GM19025 (cell line): Measurements from ENCODE around the gene CABLES1.
"Not testable (repeated sequence)": the region's sequence is repeated elsewhere in the genome, so short reads cannot be mapped to it uniquely, and the experiment has no call there.

Source experiments
- ATAC-seq: cut with Tn5 transposase; IDR thresholded peaks from one replicate; pipeline ENCODE4 v1.9.1; 2021; ENCODE audit warnings: mild to moderate bottlenecking, low read depth, moderate library complexity; ENCODE audit not compliant: unreplicated experiment

Gene CABLES1

GRCh38 chr18:23141104-23141999 is 6.1 kb downstream of the CABLES1 start:
- ATAC-seq = no peak

GRCh38 chr18:23142251-23142929 is 7.1 kb downstream of the CABLES1 start:
- ATAC-seq = no peak

DNA sequence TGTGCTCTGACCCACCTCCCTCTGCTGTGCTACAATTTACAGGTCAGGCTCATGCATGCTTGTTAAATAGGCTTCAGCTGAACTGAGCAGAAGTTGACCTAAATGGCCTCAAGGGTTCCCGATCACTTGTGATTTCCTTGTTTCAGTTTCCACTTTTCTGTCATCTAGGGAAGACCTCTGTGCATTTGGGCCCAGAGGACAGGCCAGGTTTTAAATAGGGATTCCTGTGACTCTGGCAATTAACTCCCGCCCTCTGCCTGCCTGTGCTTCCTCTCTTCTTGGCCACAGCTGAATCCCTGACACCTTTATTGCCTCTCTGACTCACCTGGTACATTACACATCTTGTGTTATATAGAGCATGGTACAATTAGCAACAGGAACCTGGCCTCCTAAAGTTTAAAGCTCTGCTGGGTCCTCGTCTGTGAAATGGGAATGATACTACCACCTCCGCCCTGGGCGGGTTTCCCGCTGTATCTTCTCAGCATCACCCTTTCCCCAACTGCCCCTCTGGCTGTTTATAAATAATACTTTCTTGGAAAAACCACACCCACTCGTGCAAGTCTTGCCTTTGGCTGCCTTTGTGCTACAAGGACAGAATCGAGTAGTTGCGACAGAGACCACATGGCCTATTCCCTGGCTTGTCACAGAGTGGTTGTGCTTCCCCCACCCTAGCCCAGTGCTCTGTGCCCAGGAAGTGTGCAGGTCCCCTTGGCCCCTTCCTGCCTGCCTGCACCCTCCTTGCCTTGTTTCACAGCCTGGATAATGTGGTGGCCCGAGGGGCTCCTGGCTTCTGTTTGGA is 7.9 kb downstream of the CABLES1 start:
- no peak for ATAC-seq

- ATAC-seq = no peak
Measured at GRCh38 chr18:23143815-23144261, 8.6 kb downstream of the CABLES1 start.

GRCh38 chr18:23144640-23145039 is 9.4 kb downstream of the CABLES1 start:
- ATAC-seq = no peak

- no peak for ATAC-seq
Measured at GRCh38 chr18:23145621-23146020, 10.3 kb downstream of the CABLES1 start.

DNA sequence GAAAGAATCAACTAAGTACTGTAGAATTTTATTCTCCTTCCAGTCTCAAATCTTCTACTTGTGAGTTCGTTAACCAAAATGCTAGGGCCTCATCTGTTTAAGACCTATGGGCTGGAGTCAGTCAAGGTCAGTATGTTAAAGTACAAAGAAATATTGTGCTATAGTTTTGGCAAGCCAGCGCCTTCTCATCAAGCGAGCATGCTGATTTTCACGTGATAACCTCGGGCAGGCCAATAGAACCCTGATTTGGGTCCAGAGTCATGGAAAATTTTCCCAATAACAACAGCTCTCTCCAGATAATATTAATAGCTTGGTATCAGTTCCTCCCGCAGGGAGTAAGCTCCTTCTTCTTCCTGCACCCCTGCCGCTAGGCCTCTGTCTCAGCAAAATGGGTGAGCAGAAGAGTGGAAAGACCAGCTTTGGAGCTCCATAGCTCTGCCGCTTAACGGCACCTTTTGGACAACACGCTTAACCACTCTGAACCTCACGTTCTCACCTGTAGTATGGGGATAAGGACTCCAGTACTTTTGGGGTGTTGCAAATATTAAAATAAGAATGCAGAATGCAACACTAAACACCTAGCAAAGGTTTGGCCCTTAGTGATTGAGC is 11.7 kb downstream of the CABLES1 start:
- no peak for ATAC-seq

DNA sequence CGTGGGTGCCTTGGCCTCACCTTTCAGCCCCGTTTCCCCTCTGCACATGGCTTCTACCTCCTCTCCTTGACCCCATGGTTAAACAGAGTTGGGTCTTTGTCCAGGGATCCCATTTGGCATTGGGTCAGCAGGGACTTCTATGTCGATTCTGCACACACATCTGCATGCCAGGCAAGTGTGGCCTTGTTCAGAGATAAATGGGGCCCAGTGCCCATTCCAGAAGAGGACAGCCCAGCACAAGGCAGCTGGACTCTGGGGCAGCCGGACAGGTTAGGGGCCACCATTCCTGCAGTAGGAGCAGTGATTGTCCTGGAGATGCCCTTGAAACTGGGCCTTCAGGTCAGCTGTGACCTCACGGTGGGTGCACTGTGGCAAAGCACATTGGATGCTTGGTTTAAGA is 13.1 kb downstream of the CABLES1 start:
- ATAC-seq = no peak

- no peak for ATAC-seq
Measured at GRCh38 chr18:23149570-23149969, 14.3 kb downstream of the CABLES1 start.

GRCh38 chr18:23151414-23152099 is 16.3 kb downstream of the CABLES1 start:
- ATAC-seq = no peak

GRCh38 chr18:23154030-23154429 is 18.7 kb downstream of the CABLES1 start:
- ATAC-seq = no peak

DNA sequence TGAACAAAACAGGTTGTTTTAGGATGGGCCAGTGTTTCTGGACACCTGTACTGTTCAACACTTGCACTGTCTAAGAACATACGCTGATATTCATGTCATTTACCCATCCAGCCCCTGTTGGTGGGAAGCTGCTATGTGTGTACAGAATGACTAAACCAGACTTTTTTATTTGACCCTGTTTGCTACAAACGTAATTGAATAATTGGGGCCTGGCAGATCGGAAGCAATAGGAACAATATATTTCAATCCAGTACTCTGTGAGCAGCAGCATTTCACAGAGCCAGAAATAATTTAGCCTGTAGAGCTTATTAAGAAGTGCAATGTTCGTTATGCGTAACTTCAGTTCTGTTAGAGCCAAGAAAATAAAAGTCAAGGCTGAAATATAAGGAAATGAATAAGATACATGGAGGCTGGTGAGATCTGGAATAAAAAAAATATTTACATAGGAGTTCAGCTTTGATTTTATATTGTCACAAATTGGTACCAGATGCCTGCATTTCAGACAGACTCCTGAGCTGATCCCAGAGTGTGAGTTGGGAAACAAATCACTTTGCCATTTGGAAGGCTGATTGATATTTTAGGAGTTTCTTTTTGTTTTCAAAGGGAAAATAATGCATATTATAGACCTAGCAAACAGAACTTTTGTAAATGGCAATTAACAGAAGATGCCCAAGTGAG is 19.7 kb downstream of the CABLES1 start:
- ATAC-seq = no peak

DNA sequence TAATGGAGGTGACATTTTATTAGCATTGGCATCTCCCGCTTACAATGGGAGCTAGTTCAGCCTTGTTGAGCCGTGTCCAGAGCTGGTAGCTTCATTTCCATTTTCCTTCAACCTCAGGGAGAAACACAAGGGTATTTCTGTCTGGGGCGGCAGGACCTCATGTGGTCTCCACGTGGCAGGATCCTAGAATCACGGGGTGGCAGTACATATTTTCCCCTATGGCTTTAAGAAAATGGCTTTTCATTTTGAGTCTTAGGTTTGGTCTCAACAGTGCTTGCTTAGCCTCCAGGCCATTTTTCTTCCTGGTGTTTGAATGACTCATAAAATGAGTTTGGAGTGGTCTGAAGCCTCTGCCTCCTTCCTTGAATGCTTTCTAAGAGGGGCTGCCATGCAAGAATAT is 20.3 kb downstream of the CABLES1 start:
- ATAC-seq = no peak

- ATAC-seq = no peak
Measured at GRCh38 chr18:23156134-23156533, 20.8 kb downstream of the CABLES1 start.

DNA sequence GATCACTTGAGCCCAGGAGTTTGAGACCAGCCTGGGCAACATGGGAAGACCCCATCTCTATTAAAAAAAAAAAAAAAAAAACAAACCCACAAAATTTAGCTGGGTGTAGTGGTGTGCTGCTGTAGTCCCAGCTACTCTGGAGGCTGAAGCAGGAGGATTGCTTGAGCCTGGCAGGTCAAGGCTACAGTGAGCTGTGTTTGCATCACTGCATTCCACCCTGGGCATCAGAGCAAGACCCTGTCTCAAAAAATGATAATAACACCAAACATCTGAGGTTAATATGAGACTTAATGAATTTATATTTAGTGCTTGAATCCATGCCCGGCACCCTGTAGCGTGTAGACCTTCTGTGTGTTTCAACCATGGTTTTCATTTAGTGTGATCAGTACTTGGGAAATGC is 22.8 kb downstream of the CABLES1 start:
- ATAC-seq = no peak

DNA sequence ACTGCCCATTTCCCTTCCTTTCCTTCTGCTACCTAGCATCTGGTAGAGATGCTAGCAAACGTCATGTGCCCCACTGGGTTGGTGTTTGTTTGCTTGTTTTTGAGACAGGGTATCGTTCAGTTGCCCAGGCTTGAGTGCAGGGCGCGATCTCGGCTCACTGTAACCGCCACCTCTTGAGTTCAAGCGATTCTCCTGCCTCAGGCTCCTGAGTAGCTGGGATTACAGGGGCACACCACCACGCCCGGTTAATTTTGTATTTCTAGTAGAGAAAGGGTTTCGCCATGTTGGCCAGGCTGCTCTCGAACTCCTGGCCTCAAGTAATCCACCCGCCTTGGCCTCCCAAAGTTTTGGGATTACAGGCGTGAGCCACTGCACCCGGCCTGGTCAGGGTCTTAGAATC is 23.6 kb downstream of the CABLES1 start:
- ATAC-seq = not testable (repeated sequence)

DNA sequence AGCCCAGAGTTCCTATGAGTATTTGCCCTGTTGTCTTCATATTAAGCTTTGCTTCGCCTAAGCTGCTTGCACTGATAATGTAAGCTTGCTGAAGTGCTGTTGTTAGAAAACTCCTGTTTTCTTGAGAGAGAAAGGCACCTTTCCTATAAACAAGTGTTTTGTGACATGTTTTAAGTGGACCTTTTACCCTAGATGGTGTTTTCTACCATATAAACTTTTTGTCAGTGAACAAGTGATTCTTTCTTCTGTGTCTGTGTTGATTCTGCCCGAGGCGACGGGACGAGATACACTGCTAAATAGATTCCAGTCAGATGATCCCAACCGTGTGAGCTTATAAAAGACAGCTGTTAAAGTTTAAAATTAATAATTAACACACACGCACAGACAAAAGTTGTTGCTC is 24.1 kb downstream of the CABLES1 start:
- ATAC-seq = no peak

- no peak for ATAC-seq
Measured at GRCh38 chr18:23162473-23162872, 27.2 kb downstream of the CABLES1 start.

DNA sequence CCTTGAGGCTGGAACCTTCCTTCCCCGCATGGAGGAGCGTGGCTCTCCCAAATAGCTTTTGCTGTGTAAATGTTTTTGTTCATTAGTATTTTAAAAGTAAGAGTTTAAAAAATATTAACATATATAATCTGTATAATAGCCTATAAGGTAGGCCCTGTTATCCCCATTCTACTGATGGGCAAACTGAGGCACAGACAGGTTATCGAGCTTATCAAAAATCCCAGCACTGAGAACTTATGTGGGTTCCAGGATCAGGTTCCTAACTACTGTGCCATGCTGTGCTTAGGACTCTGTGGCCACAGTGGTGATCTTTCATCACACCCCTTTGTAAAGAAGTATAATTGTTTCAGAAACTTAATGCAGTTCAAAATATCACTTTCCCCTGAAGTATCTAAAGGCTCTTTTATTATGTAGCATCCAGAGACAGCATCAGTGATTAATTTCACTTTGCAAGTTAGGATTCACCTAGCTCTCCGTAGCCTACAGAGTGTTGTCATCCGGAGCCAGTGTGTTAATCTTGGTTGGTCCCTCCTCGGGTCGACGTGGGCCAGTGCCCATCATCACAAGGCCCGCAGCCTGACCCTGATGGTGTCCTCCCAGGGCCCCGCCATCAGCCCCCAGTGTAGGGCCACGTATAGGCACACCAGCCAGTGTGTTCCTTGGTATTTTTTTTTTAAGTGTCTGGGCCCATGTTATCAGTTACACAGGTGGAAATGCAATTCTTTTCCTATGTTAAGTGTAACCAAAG is 28.7 kb downstream of the CABLES1 start:
- ATAC-seq = no peak
